ENCODE measurements around the gene SMYD1. TPM values are rescaled to one million over a fixed set of nuclear protein-coding genes. Genes with fewer than 3 reads are reported as not detected.

The SMYD1 gene
- total RNA-seq, 1 donor from 2014 or later: not detected

DNA sequence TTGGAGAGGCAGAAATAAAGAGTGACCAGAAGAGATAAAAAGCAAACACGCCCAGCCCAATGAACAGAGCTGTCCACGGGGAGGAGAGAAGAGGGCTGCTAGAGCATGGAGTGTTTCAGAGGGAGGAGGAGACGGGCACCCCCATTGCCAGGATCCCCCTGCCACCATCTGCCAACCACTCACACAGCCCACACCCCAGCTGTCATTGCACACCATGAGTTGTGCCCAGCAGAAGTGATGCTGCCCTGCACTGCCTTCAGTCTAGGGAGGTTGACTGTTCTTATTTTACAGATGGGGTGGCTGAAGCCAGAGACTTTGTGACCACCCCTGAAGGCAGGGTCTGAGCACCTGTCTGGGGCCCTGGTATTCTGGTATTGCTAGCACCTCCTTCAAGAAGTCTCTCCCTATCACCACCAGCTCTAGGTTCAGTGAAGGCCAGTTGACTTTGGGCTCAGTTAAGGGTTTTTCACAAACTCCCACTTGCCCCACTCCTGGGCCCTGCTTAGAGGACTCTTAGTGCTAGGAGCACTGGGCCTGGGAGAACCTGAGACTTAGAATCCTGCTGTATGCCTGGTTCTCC, 57.8 kb downstream of the SMYD1 start:
- TF ChIP-seq CTCF (conservative IDR thresholded peaks at IDR 0.05; ENCODE audit: low read depth, low read length): no peak
- no peak overlapping the region for H3K4me3 ChIP-seq (ENCODE audit: low read depth, low read length)

GRCh38 chr2:88125924-88126771, 58.5 kb downstream of the SMYD1 start:
- no peak for TF ChIP-seq CTCF (conservative IDR thresholded peaks at IDR 0.05; ENCODE audit: low read depth, low read length)
- no peak for DNase-seq (ENCODE audit: low read depth)

More for the DNA sequence above, 57.8 kb downstream of the SMYD1 start:
- no peak for DNase-seq (ENCODE audit: low read depth)

GRCh38 chr2:88126772-88127637, 59.4 kb downstream of the SMYD1 start:
- no peak overlapping the region for H3K4me3 ChIP-seq (ENCODE audit: low read depth, low read length)
- no peak for TF ChIP-seq CTCF (conservative IDR thresholded peaks at IDR 0.05; ENCODE audit: low read depth, low read length)
- no peak for DNase-seq (ENCODE audit: low read depth)

More at GRCh38 chr2:88125924-88126771, 58.5 kb downstream of the SMYD1 start:
- no peak overlapping the region for H3K4me3 ChIP-seq (ENCODE audit: low read depth, low read length)

- no peak for TF ChIP-seq CTCF (conservative IDR thresholded peaks at IDR 0.05; ENCODE audit: low read depth, low read length)
These were observed 59.9 kb downstream of the SMYD1 start for GRCh38 chr2:88127638-88127887.

DNA sequence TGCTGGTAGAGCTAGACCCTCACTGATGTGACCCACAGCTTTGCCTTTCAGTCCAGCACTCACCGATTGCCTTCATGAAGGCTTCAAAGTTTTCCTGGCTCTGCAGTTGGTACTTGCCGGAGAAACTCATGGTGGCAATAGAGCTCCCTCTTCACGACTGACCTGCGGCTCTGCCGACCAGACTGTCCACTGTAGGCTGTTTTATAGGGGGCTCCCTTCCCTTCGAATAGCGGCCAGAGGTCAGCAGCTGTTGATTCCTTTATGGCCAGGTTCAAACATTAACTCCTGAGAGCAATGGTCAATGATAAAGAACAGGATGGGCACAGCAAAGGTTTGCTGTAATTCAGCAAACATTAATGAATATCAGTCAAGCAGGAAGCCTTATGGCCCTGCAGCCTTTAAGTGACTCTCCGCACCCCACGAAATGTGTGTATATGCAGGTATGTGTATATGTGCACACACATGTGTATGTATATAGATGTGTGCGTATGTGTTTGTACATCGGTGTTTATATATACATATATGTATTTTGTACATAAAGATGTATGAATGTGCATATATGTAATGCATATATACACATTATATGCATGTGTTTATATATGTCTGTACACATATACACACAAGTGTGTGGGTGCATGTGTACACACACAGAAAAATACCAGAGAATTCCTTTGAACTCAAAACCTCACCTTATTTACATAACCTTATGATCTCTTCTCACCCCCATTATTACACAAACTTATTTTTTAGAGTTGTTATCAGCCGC, 60.4 kb downstream of the SMYD1 start, which contains the start of gene FABP1:
FABP1 (minus strand) TSS at position 175 of the 766 bp plus-strand sequence; CDS start at position 130, 45 bp downstream.
- H3K4me3 ChIP-seq (ENCODE audit: low read depth, low read length): no peak within 1 kb of the TSS
- TF ChIP-seq CTCF (conservative IDR thresholded peaks at IDR 0.05; ENCODE audit: low read depth, low read length): no peak
- DNase-seq (ENCODE audit: low read depth): no peak

More at GRCh38 chr2:88127638-88127887, 59.9 kb downstream of the SMYD1 start:
- no peak overlapping the region for H3K4me3 ChIP-seq (ENCODE audit: low read depth, low read length)
- no peak for DNase-seq (ENCODE audit: low read depth)

DNA sequence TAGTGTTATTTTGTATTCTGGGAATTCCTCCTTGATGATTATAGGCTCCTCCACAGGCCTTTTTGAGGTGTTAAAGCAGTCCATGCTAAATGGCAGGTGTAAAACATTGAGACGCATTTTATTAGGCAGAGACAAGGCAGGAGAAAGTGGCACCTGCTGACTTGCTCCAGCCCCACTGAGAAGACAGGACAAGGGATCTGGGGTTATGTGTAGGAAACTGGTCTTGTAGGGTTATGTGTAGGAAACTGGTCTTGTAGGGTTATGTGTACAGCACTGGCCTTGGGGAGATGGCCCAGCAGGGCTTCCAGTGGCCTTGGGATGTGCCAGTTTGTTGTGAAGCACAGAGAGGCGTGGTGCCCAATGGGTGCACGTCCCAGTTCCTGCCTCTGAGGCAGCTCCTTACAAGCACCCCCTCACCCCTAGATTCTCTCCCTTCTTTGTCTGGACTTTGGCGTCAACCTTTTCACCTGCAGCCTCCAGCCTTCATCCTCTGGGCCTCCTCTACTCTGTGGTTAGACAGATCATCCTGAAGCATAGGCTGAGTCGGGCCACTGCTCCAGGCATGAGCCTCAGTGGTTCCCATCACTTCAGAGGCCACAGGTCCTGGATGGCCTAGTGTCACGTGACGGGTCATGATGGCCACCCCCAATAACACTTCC, 61.2 kb downstream of the SMYD1 start:
- no peak for TF ChIP-seq CTCF (conservative IDR thresholded peaks at IDR 0.05; ENCODE audit: low read depth, low read length)
- DNase-seq (ENCODE audit: low read depth): no peak
- no peak overlapping the region for H3K4me3 ChIP-seq (ENCODE audit: low read depth, low read length)
